Upper lobe of left lung (tissue), 4 donors: ENCODE data around the gene NSMF.

Source experiments
- CTCF ChIP-seq, 6 experiments: fragments of 450-650 bp in 4 of 6; fragments of 200-600 bp in 2 of 6; sonication (generic) in 2 of 6; IDR thresholded peaks; one replicate each; pipeline ENCODE4 v1.5.1; 2016 to 2019; ENCODE audit warnings: antibody characterized with exemption in 6 of 6
- POLR2A ChIP-seq, 4 donors: fragments of 450-650 bp; IDR thresholded peaks; one replicate each; pipeline ENCODE4 v1.5.1; 2016 to 2017; ENCODE audit warnings: antibody characterized with exemption in 4 of 4, mild to moderate bottlenecking in 2 of 4
- POLR2AphosphoS5 ChIP-seq, 2 donors: sonication (generic); formaldehyde crosslinking; IDR thresholded peaks; one replicate each; pipeline ENCODE4 v1.5.1; 2017; ENCODE audit warnings: antibody characterized with exemption in 2 of 2

GRCh38 chr9:137441289-137441934, 17.7 kb downstream of the NSMF start, which contains the start of gene ENTPD8:
- no peak for TF ChIP-seq POLR2A (IDR thresholded peaks at IDR 0.05)
- no peak for TF ChIP-seq CTCF (IDR thresholded peaks at IDR 0.05)
- TF ChIP-seq POLR2AphosphoS5 (IDR thresholded peaks at IDR 0.05): no peak
